Prostate gland (tissue), 2 donors: ENCODE measurements around the gene RNF25. TPM values are rescaled to one million over a fixed set of nuclear protein-coding genes. Genes with fewer than 3 reads are reported as not detected.

ENCODE experiments used
- DNase-seq: peaks from one replicate; pipeline ENCODE4 v3.0.0-alpha.2; 2019; ENCODE audit warnings: low spot score
- H3K27ac ChIP-seq, 2 donors: fragments of 200-600 bp; sonication (generic); 2 replicates each; pipeline ENCODE4 v1.5.1; 2017 to 2019
- H3K27me3 ChIP-seq: fragments of 200-600 bp; sonication (generic); replicated peaks from 2 replicates; pipeline ENCODE4 v1.5.1; 2019; ENCODE audit not compliant: insufficient read depth
- H3K36me3 ChIP-seq, 2 donors: fragments of 200-600 bp; sonication (generic); 1 replicate in 1 of 2; 2 replicates in 1 of 2; pipeline versions ENCODE4 v1.5.1 to v1.8.1; 2017 to 2019
- H3K4me1 ChIP-seq: fragments of 200-600 bp; sonication (generic); replicated peaks from 2 replicates; pipeline ENCODE4 v1.5.1; 2019
- H3K4me3 ChIP-seq, 2 donors: fragments of 200-600 bp; sonication (generic); 2 replicates each; pipeline ENCODE4 v1.5.1; 2017 to 2019
- H3K9me3 ChIP-seq: fragments of 200-600 bp; sonication (generic); 2 replicates; pipeline ENCODE4 v1.5.1; 2017
- CTCF ChIP-seq, 4 experiments: fragments of 200-600 bp in 2 of 4; fragments of 450-650 bp in 2 of 4; sonication (generic) in 2 of 4; IDR thresholded peaks; 1 replicate in 3 of 4; 2 replicates in 1 of 4; pipeline ENCODE4 v1.5.1; 2016 to 2019; ENCODE audit warnings: antibody characterized with exemption in 4 of 4, mild to moderate bottlenecking in 2 of 4, moderate library complexity in 2 of 4
- POLR2A ChIP-seq: fragments of 450-650 bp; IDR thresholded peaks from one replicate; pipeline ENCODE4 v1.6.1; 2016; ENCODE audit warnings: antibody characterized with exemption, mild to moderate bottlenecking
- POLR2AphosphoS5 ChIP-seq: sonication (generic); formaldehyde crosslinking; IDR thresholded peaks from one replicate; pipeline ENCODE4 v1.6.1; 2017; ENCODE audit warnings: antibody characterized with exemption
- WGBS: methylation state at CpG from one replicate; pipeline ENCODE4 v1.1.5; 2018; 5-methylcytosine and 5-hydroxymethylcytosine counted together
- intact Hi-C: fragments of 100-400 bp; cut with DNase I; formaldehyde crosslinking; loops from one replicate; pipeline ENCODE4 v1.14.2; 2022
- total RNA-seq, 2 donors: library from RNA; depleted of rRNA; stranded (reverse); fragments of >200 nt; gene quantifications; one replicate each; pipeline ENCODE4 v1.1.0, GENCODE V29; 2016

Gene RNF25
- total RNA-seq, 2 donors from 2014 or later: 20.0 to 32.5 TPM

DNA sequence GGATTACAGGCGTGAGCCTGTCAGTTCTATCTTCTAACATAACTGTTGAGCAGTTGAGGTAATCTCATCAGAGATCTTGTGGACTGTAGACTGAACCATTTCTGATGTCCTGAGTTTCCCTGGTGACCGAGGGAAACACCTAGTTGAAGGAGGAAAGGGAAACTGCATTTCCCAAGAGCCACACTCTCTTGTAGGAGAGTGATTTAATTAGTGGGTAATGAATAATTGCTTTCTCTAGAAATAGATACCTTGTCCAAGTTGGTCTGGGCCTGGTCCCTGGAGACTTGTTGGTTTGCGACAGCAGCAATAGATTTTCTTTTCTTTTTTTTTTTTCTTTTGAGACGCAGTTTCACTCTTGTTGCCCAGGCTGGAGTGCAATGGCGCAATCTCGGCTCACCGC is 46.3 kb upstream of the RNF25 start:
- no peaks in the 10 kb centered on the region for H3K36me3 ChIP-seq
- TF ChIP-seq CTCF (IDR thresholded peaks at IDR 0.05) (no peak), POLR2AphosphoS5 (no peak), POLR2A (no peak)
- no peaks in the 10 kb centered on the region for H3K9me3 ChIP-seq
- H3K4me1 ChIP-seq: no peaks in the 10 kb centered on the region
- no peak for DNase-seq
- 99% methylated on average over 7 of the region's 7 CpGs for WGBS
- no peaks in the 10 kb centered on the region for H3K27me3 ChIP-seq
- H3K4me3 ChIP-seq: no peak overlapping the region
- H3K27ac ChIP-seq: peak overlapping the region; percentile 62 to 70
- intact Hi-C loops: no loop called here

DNA sequence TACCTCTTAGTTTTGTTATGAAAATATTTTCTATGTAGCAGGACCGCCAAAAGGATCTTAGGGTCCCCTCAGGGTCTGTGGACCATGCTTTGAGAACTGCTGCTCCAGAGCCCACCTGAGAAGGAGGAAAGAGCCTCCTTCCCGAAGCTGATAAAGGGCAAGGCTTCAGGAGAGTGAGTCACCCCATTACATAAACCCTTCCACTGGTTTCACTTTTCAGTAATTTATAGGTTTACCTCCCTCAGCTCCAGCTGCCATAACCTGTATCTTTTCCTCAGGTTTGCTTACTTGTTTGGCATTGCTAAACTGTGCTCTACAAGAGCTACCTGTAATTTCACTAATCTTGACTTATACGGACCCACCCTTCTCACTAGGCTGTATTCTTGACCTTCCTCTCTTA is 45.5 kb upstream of the RNF25 start:
- peak; percentile 54 for DNase-seq
- intact Hi-C loops: no loop called here
- no peak overlapping the region for H3K4me3 ChIP-seq
- H3K27me3 ChIP-seq: no peaks in the 10 kb centered on the region
- H3K27ac ChIP-seq: peak overlapping the region; percentile 62 to 70
- no peaks in the 10 kb centered on the region for H3K9me3 ChIP-seq
- no peaks in the 10 kb centered on the region for H3K4me1 ChIP-seq
- peak; percentile 90 for TF ChIP-seq POLR2AphosphoS5
- TF ChIP-seq CTCF (IDR thresholded peaks at IDR 0.05): no peak
- no peaks in the 10 kb centered on the region for H3K36me3 ChIP-seq
- WGBS: 54% methylated on average over 3 of the region's 3 CpGs

DNA sequence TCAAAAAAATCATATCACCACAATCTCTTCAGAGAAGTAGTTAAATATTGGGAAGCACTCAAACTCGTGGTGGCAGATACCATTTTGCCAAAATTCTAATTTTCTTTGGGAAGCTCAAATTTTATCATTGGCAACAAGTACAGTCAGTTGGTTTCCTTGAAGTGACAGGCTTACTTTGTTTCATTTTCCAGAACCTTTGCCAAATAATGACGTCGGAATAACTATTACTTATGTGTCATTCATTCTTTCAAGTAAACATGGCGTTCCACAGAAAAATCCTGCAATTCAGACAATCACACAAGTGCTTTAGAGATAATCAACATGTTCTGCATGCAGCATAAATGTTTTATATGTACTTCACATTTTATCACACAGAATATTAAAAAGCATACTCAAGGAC is 44.3 kb upstream of the RNF25 start:
- Histone ChIP-seq H3K9me3 (no peaks in the 10 kb centered on the region), H3K4me3 (no peak overlapping the region), H3K27me3 (no peaks in the 10 kb centered on the region), H3K27ac (no peak overlapping the region), H3K36me3 (no peaks in the 10 kb centered on the region), H3K4me1 (no peaks in the 10 kb centered on the region)
- intact Hi-C loops: no loop called here
- DNase-seq: no peak
- no peak for TF ChIP-seq POLR2AphosphoS5
- no peak for TF ChIP-seq POLR2A
- no peak for TF ChIP-seq CTCF (IDR thresholded peaks at IDR 0.05)
- WGBS: 65% methylated on average over 4 of the region's 4 CpGs

- intact Hi-C loops: no loop called here
- H3K4me3 ChIP-seq: no peak overlapping the region
- H3K27ac ChIP-seq: no peak overlapping the region
- DNase-seq: no peak
- no peaks in the 10 kb centered on the region for H3K36me3 ChIP-seq
- no peaks in the 10 kb centered on the region for H3K9me3 ChIP-seq
- no peaks in the 10 kb centered on the region for H3K4me1 ChIP-seq
- WGBS: 87% methylated on average over 2 of the region's 2 CpGs
- TF ChIP-seq POLR2A (no peak), POLR2AphosphoS5 (no peak), CTCF (IDR thresholded peaks at IDR 0.05) (no peak)
- H3K27me3 ChIP-seq: no peaks in the 10 kb centered on the region
Observed at GRCh38 chr2:218713922-218714321, 42.1 kb upstream of the RNF25 start.

GRCh38 chr2:218711550-218711929 is 39.7 kb upstream of the RNF25 start:
- no peak for TF ChIP-seq CTCF (IDR thresholded peaks at IDR 0.05)
- no peak for TF ChIP-seq POLR2A
- TF ChIP-seq POLR2AphosphoS5: no peak
- no peaks in the 10 kb centered on the region for H3K36me3 ChIP-seq
- peak overlapping the region; percentile 69 to 78 for H3K4me3 ChIP-seq
- no peaks in the 10 kb centered on the region for H3K27me3 ChIP-seq
- intact Hi-C loops: loop anchor here (2.0 kb wide), 1 partner anchor 135 kb away; no protein-coding TSS in a partner anchor
- no peaks in the 10 kb centered on the region for H3K4me1 ChIP-seq
- no peak for DNase-seq
- H3K27ac ChIP-seq: peak overlapping the region; percentile 93 to 95
- 7% methylated on average over 5 of the region's 5 CpGs for WGBS
- H3K9me3 ChIP-seq: no peaks in the 10 kb centered on the region
